Mucosa of descending colon (tissue), 3 donors: Measurements from ENCODE around the gene TNS2. TPM values are rescaled to one million over a fixed set of nuclear protein-coding genes. Genes with fewer than 3 reads are reported as not detected.
"Not testable (repeated sequence)": the region's sequence is repeated elsewhere in the genome, so short reads cannot be mapped to it uniquely, and the experiment has no call there.

Source experiments
- ATAC-seq: fragments of 200-7000 bp; cut with Tn5 transposase; one replicate; pipeline ENCODE4 v1.9.1; 2020; ENCODE audit warnings: mild to moderate bottlenecking, moderate library complexity
- DNase-seq, 3 donors: peaks; one replicate each; pipeline ENCODE4 v3.0.0-alpha.2; 2020
- H3K36me3 ChIP-seq: fragments of 200-600 bp; one replicate; pipeline ENCODE4 v1.8.0; 2021; ENCODE audit warnings: low read depth, mild to moderate bottlenecking
- H3K4me1 ChIP-seq: fragments of 200-600 bp; one replicate; pipeline ENCODE4 v1.8.0; 2021; ENCODE audit warnings: low read depth, mild to moderate bottlenecking
- H3K4me3 ChIP-seq: fragments of 200-600 bp; one replicate; pipeline ENCODE4 v1.8.0; 2021; ENCODE audit warnings: mild to moderate bottlenecking
- H3K9me3 ChIP-seq: fragments of 200-600 bp; one replicate; pipeline ENCODE4 v1.8.0; 2021; ENCODE audit warnings: mild to moderate bottlenecking
- CTCF ChIP-seq: fragments of 200-600 bp; IDR thresholded peaks from one replicate; pipeline ENCODE4 v1.8.0; 2022; ENCODE audit warnings: antibody characterized with exemption, mild to moderate bottlenecking
- intact Hi-C, 2 donors: fragments of 100-400 bp; cut with DNase I in 1 of 2; cut with micrococcal nuclease in 1 of 2; formaldehyde crosslinking; loops; one replicate each; pipeline versions ENCODE4 v1.11.0 to v1.11.1; 2022; cut with DNase I, micrococcal nuclease
- total RNA-seq, 3 donors: library from RNA; stranded (reverse); fragmentation: NEBNext Ultra II Directional in 2 of 3; extraction: Animal tissue kit (Norgen Biotek cat#: 25700) in 2 of 3; gene quantifications; one replicate each; pipeline versions ENCODE4 v1.2.1 to v1.2.4, GENCODE V29; 2021 to 2023
- donor health status: DM: no; HTN: no; CAD: no; lungs with moderate emphysema.
- donor health status: DM: no; HTN: no; CAD: no.
- donor health status: DM: no; HTN: yes; CAD: no.

TNS2 gene
- total RNA-seq, 3 donors from 2014 or later = 22.6 to 119 (median 51.9) TPM

- no peak for ATAC-seq
Measured at GRCh38 chr12:53090105-53090504, 40.2 kb downstream of the TNS2 start.

GRCh38 chr12:53090554-53090953 is 40.7 kb downstream of the TNS2 start:
- no peak for TF ChIP-seq CTCF
- H3K4me3 ChIP-seq = no peak overlapping the region
- no peaks in the 10 kb centered on the region for H3K9me3 ChIP-seq
- intact Hi-C loops = no loop called here
- no peak for ATAC-seq
- no peak for DNase-seq
- H3K4me1 ChIP-seq = no peaks in the 10 kb centered on the region
- no peaks in the 10 kb centered on the region for H3K36me3 ChIP-seq

More at GRCh38 chr12:53090105-53090504, 40.2 kb downstream of the TNS2 start:
- no peak overlapping the region for H3K4me3 ChIP-seq
- H3K36me3 ChIP-seq = no peaks in the 10 kb centered on the region
- no peaks in the 10 kb centered on the region for H3K4me1 ChIP-seq
- DNase-seq = no peak
- H3K9me3 ChIP-seq = no peaks in the 10 kb centered on the region
- no peak for TF ChIP-seq CTCF
- intact Hi-C loops = no loop called here

GRCh38 chr12:53091756-53092155 is 41.9 kb downstream of the TNS2 start:
- H3K4me3 ChIP-seq = no peak overlapping the region
- TF ChIP-seq CTCF = no peak
- ATAC-seq = no peak
- no peaks in the 10 kb centered on the region for H3K9me3 ChIP-seq
- DNase-seq = no peak
- H3K4me1 ChIP-seq = no peaks in the 10 kb centered on the region
- intact Hi-C loops = no loop called here
- no peaks in the 10 kb centered on the region for H3K36me3 ChIP-seq

- DNase-seq (no peak), ATAC-seq (peak; percentile 11)
- H3K9me3 ChIP-seq = no peaks in the 10 kb centered on the region
Measured at GRCh38 chr12:53093777-53094393, 44.0 kb downstream of the TNS2 start.

GRCh38 chr12:53094394-53094787 is 44.5 kb downstream of the TNS2 start:
- H3K36me3 ChIP-seq = no peaks in the 10 kb centered on the region
- no peak for TF ChIP-seq CTCF
- DNase-seq (no peak), ATAC-seq (no peak)
- H3K4me3 ChIP-seq = no peak overlapping the region
- intact Hi-C loops = no loop called here
- no peaks in the 10 kb centered on the region for H3K9me3 ChIP-seq
- peaks cover 11% of the 10 kb centered on the region for H3K4me1 ChIP-seq

More at GRCh38 chr12:53093777-53094393, 44.0 kb downstream of the TNS2 start:
- H3K4me1 ChIP-seq = peaks cover 11% of the 10 kb centered on the region
- no peak overlapping the region for H3K4me3 ChIP-seq
- intact Hi-C loops = no loop called here
- no peaks in the 10 kb centered on the region for H3K36me3 ChIP-seq
- TF ChIP-seq CTCF = no peak

- ATAC-seq, DNase-seq: not testable (repeated sequence)
- intact Hi-C loops = loop anchor here in 1 of 2 donors (5.0 kb wide), 1 partner anchor 33 kb away; no protein-coding TSS in a partner anchor
Measured at GRCh38 chr12:53094796-53095595, 45.1 kb downstream of the TNS2 start.

GRCh38 chr12:53095596-53095895 is 45.7 kb downstream of the TNS2 start:
- not testable (repeated sequence) for H3K36me3 ChIP-seq, H3K4me3 ChIP-seq, H3K9me3 ChIP-seq, ATAC-seq, DNase-seq
- peaks cover 11% of the 10 kb centered on the region for H3K4me1 ChIP-seq
- intact Hi-C loops = loop anchor here in 1 of 2 donors (5.0 kb wide), 1 partner anchor 33 kb away; no protein-coding TSS in a partner anchor

More at GRCh38 chr12:53094796-53095595, 45.1 kb downstream of the TNS2 start:
- not testable (repeated sequence) for H3K4me3 ChIP-seq, H3K9me3 ChIP-seq, H3K36me3 ChIP-seq
- H3K4me1 ChIP-seq = peaks cover 11% of the 10 kb centered on the region
